PC-3 (cell line): ENCODE data around the gene HMOX2. TPM values are rescaled to one million over a fixed set of nuclear protein-coding genes. Genes with fewer than 3 reads are reported as not detected.

Experiments used
- ATAC-seq: fragments of 200-7000 bp; cut with Tn5 transposase; 2 replicates; pipeline ENCODE4 v1.9.1; 2020; ENCODE audit warnings: mild to moderate bottlenecking, moderate library complexity
- BruUV-seq: library from RNA; stranded (reverse); fragments of 400-500 nt; replicated peaks from 2 replicates; lab custom pipeline; 2021; lab: Mats Ljungman, UMichigan
- CTCF ChIA-PET: fragments of 300-600 bp; sonication (Branson Sonifier 250); formaldehyde crosslinking; loops from one replicate; lab custom pipeline; 2022; ENCODE audit warnings: antibody characterized with exemption; lab: Charles Lee
- POLR2A ChIA-PET: fragments of 300-600 bp; sonication (Branson Sonifier 250); formaldehyde crosslinking; loops from one replicate; lab custom pipeline; 2022; ENCODE audit warnings: antibody characterized with exemption; ENCODE audit not compliant: unreplicated experiment; lab: Charles Lee
- DNase-seq: peaks from one replicate; pipeline ENCODE4 v3.0.0-alpha.2; 2015
- H2AFZ ChIP-seq: fragments of 300-600 bp; sonication (generic); 2 replicates; pipeline ENCODE4 v1.6.0; 2016; ENCODE audit warnings: antibody characterized with exemption, low read length
- H3F3A ChIP-seq: fragments of 300-600 bp; sonication (generic); one replicate; pipeline ENCODE4 v1.6.0; 2017; ENCODE audit warnings: antibody characterized with exemption, low read length, control low read depth, mild to moderate bottlenecking; ENCODE audit not compliant: unreplicated experiment
- H3K27ac ChIP-seq: fragments of 300-600 bp; sonication (generic); 2 replicates; pipeline ENCODE4 v1.5.1; 2016; ENCODE audit warnings: mild to moderate bottlenecking, low read length
- H3K27me3 ChIP-seq: fragments of 300-600 bp; sonication (generic); 2 replicates; pipeline ENCODE4 v1.6.1; 2016; ENCODE audit warnings: low read length, mixed read lengths
- H3K36me3 ChIP-seq: fragments of 300-600 bp; sonication (generic); 2 replicates; pipeline ENCODE4 v1.6.1; 2016; ENCODE audit warnings: low read depth, mixed run types, low read length, mixed read lengths
- H3K4me1 ChIP-seq: fragments of 300-600 bp; sonication (generic); 2 replicates; pipeline ENCODE4 v1.5.1; 2016; ENCODE audit warnings: low read length; ENCODE audit not compliant: insufficient read depth
- H3K4me2 ChIP-seq: fragments of 300-600 bp; sonication (generic); 2 replicates; pipeline ENCODE4 v1.6.0; 2016; ENCODE audit warnings: low read length
- H3K4me3 ChIP-seq: fragments of 300-600 bp; sonication (generic); 2 replicates; pipeline ENCODE4 v1.5.1; 2016; ENCODE audit warnings: mild to moderate bottlenecking, low read length, mixed read lengths
- H3K79me2 ChIP-seq: fragments of 300-600 bp; sonication (generic); 2 replicates; pipeline ENCODE4 v1.6.1; 2017; ENCODE audit warnings: low read length, mixed read lengths
- H3K9ac ChIP-seq: fragments of 300-600 bp; sonication (generic); 2 replicates; pipeline ENCODE4 v1.6.0; 2016; ENCODE audit warnings: mild to moderate bottlenecking, low read length
- H3K9me2 ChIP-seq: fragments of 300-600 bp; sonication (generic); replicated peaks from 2 replicates; pipeline ENCODE4 v1.6.1; 2016; ENCODE audit warnings: mixed run types, low read length, mixed read lengths
- H3K9me3 ChIP-seq: fragments of 300-600 bp; sonication (generic); 2 replicates; pipeline ENCODE4 v1.6.1; 2016; ENCODE audit warnings: low read length, mixed read lengths
- H4K20me1 ChIP-seq: fragments of 300-600 bp; sonication (generic); 2 replicates; pipeline ENCODE4 v1.6.1; 2016; ENCODE audit warnings: low read length, mixed read lengths
- EZH2 ChIP-seq: fragments of 300-600 bp; sonication (generic); IDR thresholded peaks from one replicate; pipeline ENCODE4 v1.6.1; 2017; ENCODE audit warnings: antibody characterized with exemption, mild to moderate bottlenecking, low read length; ENCODE audit not compliant: unreplicated experiment
- EZH2phosphoT487 ChIP-seq: fragments of 300-600 bp; sonication (generic); IDR thresholded peaks from 2 replicates; pipeline ENCODE4 v1.6.1; 2018; ENCODE audit warnings: mild to moderate bottlenecking, antibody characterized with exemption, low read length, borderline replicate concordance
- intact Hi-C: fragments of 100-400 bp; cut with micrococcal nuclease; formaldehyde crosslinking; loops from 2 replicates; pipeline ENCODE4 v1.9.0; 2023
- total RNA-seq: library from RNA; depleted of rRNA; stranded (reverse); fragments of >200 nt; gene quantifications from 2 replicates; pipeline ENCODE4 v1.2.3, GENCODE V29; 2014
- TF ChIP-seq, protein P1 (sequence below): fragments of 300-600 bp; sonication (generic); conservative IDR thresholded peaks from 2 replicates; pipeline ENCODE4 v1.5.1; 2017; ENCODE audit warnings: antibody characterized with exemption, low read depth, mild to moderate bottlenecking, low read length

HMOX2 gene
- total RNA-seq, 1 experiment from 2014 or later: 86.9 TPM

GRCh38 chr16:4513086-4513860 is 37.1 kb downstream of the HMOX2 start:
- Histone ChIP-seq H3K4me1 (no peaks in the 10 kb centered on the region), H3K79me2 (no peaks in the 10 kb centered on the region), H4K20me1 (no peaks in the 10 kb centered on the region), H3K27ac (no peak overlapping the region), H3K9ac (no peak overlapping the region), H3K36me3 (no peaks in the 10 kb centered on the region; the same call in 1 of the 2 replicates), H3K4me2 (no peak overlapping the region), H3K4me3 (no peak overlapping the region), H3F3A (no peaks in the 10 kb centered on the region), H3K27me3 (no peaks in the 10 kb centered on the region), H3K9me2 (no peaks in the 10 kb centered on the region), H2AFZ (no peak overlapping the region), H3K9me3 (no peaks in the 10 kb centered on the region)
- BruUV-seq: no TSS peak
- DNase-seq (no peak), ATAC-seq (no peak)
- POLR2A ChIA-PET: no interaction called here
- CTCF ChIA-PET: no interaction called here
- TF ChIP-seq EZH2phosphoT487 (no peak), EZH2 (no peak)
- TF ChIP-seq, protein P1, sequence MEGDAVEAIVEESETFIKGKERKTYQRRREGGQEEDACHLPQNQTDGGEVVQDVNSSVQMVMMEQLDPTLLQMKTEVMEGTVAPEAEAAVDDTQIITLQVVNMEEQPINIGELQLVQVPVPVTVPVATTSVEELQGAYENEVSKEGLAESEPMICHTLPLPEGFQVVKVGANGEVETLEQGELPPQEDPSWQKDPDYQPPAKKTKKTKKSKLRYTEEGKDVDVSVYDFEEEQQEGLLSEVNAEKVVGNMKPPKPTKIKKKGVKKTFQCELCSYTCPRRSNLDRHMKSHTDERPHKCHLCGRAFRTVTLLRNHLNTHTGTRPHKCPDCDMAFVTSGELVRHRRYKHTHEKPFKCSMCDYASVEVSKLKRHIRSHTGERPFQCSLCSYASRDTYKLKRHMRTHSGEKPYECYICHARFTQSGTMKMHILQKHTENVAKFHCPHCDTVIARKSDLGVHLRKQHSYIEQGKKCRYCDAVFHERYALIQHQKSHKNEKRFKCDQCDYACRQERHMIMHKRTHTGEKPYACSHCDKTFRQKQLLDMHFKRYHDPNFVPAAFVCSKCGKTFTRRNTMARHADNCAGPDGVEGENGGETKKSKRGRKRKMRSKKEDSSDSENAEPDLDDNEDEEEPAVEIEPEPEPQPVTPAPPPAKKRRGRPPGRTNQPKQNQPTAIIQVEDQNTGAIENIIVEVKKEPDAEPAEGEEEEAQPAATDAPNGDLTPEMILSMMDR: no peak
- intact Hi-C loops: no loop called here

GRCh38 chr16:4513881-4514280 is 37.7 kb downstream of the HMOX2 start:
- Histone ChIP-seq H3K27ac (no peak overlapping the region), H3K4me2 (no peak overlapping the region), H3K4me3 (no peak overlapping the region), H3K4me1 (no peaks in the 10 kb centered on the region), H2AFZ (no peak overlapping the region), H4K20me1 (no peaks in the 10 kb centered on the region), H3K9ac (no peak overlapping the region), H3K36me3 (no peaks in the 10 kb centered on the region; the same call in 1 of the 2 replicates), H3K9me2 (no peaks in the 10 kb centered on the region), H3F3A (no peaks in the 10 kb centered on the region), H3K9me3 (no peaks in the 10 kb centered on the region), H3K79me2 (no peaks in the 10 kb centered on the region), H3K27me3 (no peaks in the 10 kb centered on the region)
- BruUV-seq: no TSS peak
- no peak for TF ChIP-seq EZH2phosphoT487
- TF ChIP-seq, protein P1: no peak
- no peak for TF ChIP-seq EZH2
- no peak for ATAC-seq
- DNase-seq: no peak
- CTCF ChIA-PET: no interaction called here
- POLR2A ChIA-PET: no interaction called here
- intact Hi-C loops: no loop called here

DNA sequence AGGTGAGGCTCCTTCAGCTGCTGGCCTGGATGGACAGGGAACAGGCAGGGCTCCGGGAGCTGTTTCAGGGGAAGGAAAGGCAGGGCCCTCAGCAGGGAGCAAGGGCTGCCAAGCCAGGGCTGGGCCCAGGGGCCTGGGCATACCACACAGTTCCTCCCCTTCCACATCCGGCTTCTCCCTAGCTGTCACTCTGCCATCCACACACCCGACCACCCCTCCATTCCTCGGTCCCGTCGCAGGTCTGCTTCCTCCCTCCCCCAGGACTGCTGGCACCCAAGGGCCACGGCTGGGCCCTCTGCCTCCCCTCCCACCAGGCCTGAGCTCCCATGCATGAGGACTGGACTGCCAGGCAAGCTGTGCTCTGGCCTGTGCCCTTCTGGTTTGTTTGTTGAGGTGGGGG is 38.4 kb downstream of the HMOX2 start:
- DNase-seq (no peak), ATAC-seq (no peak)
- Histone ChIP-seq H3K27ac (no peak overlapping the region), H2AFZ (no peak overlapping the region), H3K79me2 (no peaks in the 10 kb centered on the region), H3K9me2 (no peaks in the 10 kb centered on the region), H3K9ac (no peak overlapping the region), H3K36me3 (no peaks in the 10 kb centered on the region; the same call in 1 of the 2 replicates), H3K9me3 (no peaks in the 10 kb centered on the region), H3K27me3 (no peaks in the 10 kb centered on the region), H3F3A (no peaks in the 10 kb centered on the region), H3K4me3 (no peak overlapping the region), H3K4me2 (no peak overlapping the region), H4K20me1 (no peaks in the 10 kb centered on the region), H3K4me1 (no peaks in the 10 kb centered on the region)
- intact Hi-C loops: no loop called here
- BruUV-seq: no TSS peak
- no peak for TF ChIP-seq EZH2phosphoT487
- TF ChIP-seq EZH2: no peak
- TF ChIP-seq, protein P1: no peak
- ChIA-PET POLR2A (no interaction called here), CTCF (no interaction called here)
